Neural cell (in vitro differentiated cells): ENCODE results near the gene TFIP11.

Experiments
- CTCF ChIP-seq: fragments of 450-650 bp; IDR thresholded peaks from 2 replicates; pipeline ENCODE4 v1.5.1; 2014; ENCODE audit warnings: antibody characterized with exemption, mild to moderate bottlenecking, moderate library complexity; ENCODE audit not compliant: poor library complexity, severe bottlenecking
- POLR2AphosphoS5 ChIP-seq: IDR thresholded peaks from 2 replicates; pipeline ENCODE4 v1.6.1; 2012

GRCh38 chr22:26450453-26451185 lies 61.7 kb downstream of the TFIP11 start:
- TF ChIP-seq POLR2AphosphoS5 (no peak), CTCF (no peak)
